GM18507 (cell line): ENCODE data around the gene MGRN1.

ENCODE experiments used
- DNase-seq: peaks from one replicate; pipeline ENCODE4 v3.0.0; 2011; ENCODE audit warnings: low read depth; ENCODE audit not compliant: insufficient read length; ENCODE audit errors: extremely low spot score
- FAIRE-seq: peaks from 2 replicates; lab custom pipeline; 2011; peaks lifted over from hg19 to GRCh38; lab: Jason Lieb, UNC

The MGRN1 gene

DNA sequence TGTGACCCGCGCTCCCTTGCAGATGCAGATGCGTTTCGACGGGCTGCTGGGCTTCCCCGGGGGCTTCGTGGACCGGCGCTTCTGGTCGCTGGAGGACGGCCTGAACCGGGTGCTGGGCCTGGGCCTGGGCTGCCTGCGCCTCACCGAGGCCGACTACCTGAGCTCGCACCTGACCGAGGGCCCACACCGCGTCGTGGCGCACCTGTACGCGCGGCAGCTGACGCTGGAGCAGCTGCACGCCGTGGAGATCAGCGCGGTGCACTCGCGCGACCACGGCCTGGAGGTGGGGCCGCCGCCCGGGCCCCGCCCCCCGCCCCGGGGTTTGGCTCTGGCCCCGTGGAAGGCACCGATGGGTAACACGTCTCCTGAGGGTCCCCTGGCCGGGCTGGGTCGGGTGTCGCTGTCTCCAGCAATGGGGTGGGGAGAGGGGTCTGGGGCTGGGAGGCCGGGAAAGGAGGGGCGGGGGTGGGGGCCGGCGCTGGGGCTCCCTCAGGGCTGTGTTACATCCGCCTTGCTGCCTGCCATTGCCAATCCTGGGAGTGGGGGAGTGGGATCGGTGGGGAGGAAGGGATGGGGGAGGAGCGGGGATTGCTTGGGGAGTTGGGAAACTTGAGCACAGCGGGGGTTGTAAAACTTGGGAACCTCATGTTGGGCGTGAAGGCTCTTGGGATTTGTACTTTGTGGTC is 69.5 kb downstream of the MGRN1 start:
- DNase-seq (peak; percentile 50), FAIRE-seq (peak; percentile 9)

DNA sequence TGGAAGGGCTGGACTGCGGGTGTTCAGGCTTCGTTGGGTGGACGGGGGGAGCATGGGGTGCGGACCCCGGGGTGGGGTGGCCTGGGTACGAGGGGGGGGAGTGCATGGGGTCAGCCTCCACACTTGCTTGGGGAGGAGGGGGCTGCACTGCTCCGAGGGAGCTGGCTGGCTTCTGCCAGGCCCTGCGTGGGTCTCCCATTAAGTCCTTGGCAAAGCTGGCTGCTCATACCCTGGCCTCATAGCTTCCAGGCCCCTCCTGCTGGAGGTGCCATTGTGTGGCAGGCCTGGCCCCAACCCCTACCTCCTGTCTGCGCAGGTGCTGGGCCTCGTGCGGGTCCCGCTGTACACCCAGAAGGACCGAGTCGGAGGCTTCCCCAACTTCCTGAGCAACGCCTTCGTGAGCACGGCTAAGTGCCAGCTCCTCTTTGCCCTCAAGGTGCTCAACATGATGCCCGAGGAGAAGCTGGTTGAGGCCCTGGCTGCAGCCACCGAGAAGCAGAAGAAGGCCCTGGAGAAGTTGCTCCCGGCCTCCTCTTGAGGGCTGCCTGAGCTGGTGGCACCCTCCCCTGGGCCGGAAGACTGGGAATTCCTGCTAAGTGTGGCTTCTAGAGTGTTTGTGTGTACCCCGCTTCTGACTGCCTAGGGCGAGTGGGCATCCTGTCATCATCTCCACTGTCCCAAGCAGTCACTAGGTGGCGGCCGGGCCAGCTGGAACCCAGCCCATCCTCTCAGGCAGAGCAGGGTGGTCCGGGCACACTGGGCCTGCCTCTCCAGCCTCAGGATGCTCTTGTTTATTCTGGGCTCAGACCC is 70.2 kb downstream of the MGRN1 start:
- no peak for FAIRE-seq
- DNase-seq = no peak

DNA sequence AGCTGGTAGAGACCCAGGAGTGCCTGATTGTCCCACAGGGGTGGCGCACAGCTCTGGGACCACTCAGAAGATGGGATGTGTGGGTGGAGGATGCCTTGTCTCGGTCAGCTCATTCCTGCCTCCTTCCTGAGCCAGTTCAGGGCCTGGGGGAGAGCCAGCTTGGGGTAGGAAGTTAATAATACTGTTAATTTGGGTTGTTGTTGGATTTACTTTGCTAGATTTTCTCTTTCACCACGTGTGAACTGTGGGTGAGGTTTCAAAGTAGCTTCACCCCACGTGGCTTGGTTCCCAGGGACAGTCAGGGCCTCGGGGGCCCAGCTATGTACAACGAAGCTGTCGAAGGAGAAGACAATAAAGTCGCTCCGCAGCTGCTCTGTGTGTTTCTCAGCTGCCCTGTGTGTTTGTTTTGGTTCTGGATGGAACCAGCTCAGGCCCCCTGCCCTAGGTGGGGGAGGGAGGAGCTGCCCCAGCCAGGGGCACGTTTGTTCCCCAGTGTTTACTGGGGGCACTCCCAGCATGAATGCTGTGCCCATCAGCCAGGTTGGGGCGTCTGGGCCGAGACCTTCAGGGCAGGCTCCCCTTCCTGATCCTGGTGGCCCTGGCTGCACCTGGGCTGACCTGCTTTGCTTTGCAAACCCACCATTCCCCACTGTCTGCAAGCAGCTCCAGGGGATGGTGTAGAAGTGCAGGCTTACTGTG is 71.0 kb downstream of the MGRN1 start:
- no peak for DNase-seq
- no peak for FAIRE-seq

DNA sequence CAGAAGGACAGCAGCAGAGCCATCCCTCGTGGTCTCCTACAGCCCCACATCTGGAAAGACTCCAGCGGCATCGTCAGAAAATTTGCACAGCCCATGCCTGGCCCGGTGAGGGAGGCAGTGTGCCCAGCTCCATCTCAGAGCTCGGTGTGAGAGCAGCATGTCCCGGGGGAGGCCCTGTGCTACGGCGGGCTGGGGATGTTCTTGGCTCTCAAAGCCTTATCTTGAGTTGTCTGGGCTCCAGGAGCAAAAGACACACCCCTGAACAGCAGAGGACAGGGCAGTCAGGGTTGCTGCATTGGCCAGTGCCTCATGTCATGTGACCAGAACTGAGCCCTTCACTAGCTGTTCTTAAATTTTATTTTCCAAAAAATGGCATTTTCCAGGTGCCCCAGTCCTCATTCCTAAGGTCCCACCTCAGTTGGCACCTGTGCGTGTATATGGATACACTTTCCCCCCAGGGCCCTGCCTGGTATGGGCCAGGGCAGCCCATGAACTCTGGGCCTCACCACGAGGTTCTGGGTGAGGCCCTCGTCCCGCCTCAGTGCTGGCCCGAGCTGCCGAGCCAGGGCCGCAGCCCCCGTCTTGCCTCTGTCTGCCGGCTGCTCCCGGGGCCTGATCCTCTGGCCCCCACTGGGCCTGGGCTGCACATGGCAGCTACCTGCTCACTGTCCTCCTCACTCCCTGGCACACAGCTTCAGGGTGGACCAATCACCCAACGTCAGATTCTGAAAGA is 71.7 kb downstream of the MGRN1 start:
- FAIRE-seq = no peak
- no peak for DNase-seq

DNA sequence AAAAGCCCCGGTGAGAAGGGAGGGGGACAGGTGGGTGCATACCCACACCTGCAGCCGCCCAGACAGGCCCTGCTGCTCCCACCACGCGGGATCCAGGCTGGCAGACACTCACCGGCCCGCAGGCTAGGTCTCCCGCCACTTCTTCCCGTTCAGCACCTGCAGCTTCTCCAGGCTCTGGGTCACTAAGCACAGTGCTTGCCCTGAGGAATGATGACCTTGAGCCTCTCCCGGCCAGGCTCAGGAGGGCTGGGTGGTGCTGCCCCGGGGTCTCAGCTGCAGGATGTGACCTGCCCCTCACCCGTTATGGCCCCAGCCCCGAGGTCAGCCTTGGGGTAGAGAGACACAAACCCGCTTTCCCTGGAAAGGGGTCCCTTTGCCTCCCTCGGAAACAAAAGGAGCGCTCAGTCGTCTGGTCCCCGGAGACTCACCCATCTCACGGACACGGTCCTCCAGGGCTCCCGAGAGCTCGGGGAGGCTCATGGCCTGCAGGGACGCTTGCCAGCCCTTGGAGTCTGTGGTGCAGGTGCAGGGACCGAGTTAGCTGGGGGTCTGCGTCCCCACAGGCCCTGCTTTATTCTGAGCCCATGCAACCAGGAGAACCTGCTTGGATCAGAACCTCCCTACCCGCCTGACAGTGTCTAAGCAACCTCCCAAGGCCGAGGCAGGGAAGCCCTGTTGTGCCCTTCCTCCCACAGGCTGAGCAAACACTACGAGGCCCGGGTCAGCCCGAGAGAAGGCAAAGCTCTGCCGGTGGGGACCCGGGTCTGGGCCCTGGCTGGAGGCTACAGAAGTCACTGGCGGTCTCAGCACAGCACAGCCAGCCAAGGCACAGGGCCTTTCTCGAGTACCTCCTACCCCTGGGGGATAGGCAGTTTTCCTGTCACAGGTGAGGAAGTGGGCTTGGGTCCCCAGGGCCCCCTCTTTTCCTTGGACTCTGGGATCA is 72.5 kb downstream of the MGRN1 start:
- no peak for DNase-seq
- no peak for FAIRE-seq

DNA sequence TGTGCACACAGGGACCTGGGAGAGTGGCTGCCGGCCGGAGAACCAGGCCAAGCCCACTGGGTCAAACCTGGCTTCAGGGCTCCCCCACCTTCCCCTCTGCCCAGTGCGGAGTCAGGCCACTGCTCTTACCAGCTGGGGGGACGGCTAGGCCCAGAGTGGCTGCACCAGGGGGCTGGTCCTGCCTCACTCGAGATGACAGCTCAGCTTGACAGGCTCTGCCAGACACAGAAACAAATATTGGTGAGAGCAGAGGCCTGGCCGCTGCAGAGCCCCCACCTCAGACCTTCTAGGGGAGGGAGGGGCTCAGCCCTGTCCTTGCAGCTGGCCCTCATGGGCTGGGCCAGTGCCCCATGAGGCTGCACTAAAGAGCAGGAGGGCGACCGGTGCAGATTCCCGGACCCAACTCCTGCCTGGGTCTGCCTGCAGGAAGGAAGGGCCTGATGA is 73.2 kb downstream of the MGRN1 start:
- DNase-seq = no peak
- FAIRE-seq = no peak

DNA sequence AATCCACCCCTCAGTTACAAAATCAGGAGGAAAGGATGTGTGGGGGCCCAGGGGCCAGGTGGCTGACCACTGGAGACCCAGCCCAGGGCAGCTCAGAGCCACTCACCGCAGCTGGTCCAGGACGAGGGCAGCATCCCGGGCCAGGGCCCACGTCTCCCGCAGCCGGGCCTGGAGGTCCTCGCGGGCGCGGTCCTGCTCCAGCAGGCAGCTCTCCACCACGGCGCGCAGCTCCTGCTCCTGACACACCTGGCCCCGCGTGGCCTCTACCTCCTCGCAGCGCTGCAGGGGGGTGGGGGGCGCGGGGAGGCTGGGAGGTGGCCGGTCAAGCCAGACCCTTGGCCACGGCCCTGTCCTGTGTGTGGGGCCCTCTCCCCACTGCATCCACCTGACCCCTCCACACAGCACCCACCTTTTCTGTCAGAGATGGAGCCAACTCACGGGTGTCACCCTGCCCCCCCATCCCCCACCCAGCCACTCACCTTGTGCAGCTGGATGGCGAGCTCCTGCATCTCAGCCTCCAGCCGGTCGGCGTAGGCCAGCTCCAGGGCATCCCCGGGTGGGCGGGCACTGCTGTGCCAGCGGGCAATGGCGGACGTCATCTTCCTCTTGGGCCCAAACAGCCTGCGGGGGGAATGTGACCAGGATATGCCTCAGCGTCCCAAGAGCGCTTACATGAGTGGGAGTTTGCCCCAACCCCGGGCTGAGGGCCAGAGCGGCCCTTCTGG is 73.9 kb downstream of the MGRN1 start:
- FAIRE-seq (no peak), DNase-seq (no peak)

DNA sequence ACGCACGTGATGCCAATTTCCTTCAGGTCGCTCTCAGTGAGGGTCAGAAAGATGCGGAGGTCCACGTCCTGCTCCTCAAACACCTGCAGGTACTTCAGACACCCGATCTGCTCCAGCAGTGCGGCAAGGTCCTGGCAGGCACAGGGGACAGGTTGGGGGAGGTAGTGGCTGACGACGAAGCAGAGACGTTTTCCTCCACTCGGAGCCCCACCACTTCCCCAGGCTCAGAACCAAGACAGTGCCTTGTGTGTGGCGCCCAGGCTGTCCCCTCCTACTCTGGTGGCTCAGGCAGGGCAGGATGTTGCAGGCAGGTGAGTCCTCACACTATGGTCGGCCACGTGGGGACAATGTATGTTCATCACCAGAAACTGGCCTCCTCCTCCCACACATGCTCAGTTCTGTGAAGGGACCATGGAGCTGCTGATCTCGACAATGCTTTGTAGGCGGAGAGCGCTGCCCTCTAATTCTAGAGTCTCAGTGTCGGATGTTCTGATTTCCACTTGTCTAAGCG is 74.5 kb downstream of the MGRN1 start:
- DNase-seq = no peak
- FAIRE-seq = no peak

DNA sequence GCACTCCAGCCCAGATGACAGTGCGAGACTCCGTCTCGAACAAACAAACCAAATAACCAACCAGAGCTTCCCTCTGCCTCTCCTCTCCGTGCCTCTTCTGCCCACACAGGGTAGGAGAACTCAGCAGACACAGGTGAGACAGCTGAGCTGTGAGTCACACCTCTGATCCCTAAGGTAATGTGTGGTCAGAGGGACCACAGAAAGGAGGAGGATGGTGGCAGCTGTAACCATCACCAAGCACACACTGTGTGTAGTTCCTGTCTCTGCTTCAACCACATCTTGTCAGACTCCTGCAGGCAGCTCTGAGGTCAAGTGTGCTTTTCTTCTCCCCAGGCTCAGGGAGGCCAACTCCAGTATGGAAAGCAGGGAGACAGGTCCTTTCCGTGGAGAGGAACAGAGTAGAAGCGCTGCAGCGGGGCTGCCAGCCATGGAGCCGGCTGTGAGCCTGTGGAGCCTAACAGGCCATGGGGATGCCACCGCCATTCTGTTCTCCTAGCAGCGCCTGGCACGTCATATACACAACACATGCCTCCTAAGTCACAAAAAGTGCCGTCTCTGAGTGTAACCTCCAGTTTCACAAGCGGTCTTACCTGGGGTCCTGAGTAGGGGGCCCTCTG is 75.9 kb downstream of the MGRN1 start:
- FAIRE-seq = no peak
- DNase-seq = no peak

DNA sequence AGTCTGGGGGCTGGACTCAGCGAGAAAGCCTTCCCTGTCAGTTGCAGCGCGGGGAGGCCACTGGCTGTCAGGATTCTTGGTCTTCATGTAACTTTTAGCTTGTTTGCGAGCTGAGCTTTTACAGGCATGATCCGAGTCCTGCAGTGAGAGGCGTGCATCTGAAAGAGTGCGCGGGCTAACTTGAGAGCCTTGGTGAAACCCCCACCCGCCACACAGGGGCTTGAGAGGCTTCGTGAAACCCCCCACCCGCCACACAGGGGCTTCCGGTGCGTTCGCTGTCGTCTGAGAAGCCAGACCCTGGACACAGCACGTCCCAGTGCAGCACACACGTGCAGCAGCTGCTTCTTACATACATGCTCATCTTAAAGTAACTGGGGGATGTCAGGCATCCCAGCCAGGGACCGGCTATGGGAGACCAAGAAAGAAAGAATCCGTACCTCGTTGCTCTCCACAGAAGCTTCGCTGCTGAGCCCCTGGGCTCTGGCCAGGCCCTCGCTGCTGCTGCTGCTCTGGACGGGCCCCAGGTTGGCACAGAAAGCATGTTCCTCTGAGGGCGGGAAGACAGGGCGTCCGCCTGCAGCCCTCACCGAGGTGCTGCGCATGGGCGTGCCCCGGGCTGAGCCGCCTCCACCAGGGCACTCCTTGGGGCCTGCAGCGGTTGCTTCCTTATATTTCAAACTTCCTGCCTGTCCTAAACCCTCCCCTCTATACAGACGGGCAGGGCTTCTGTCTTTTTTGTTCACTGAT is 76.5 kb downstream of the MGRN1 start:
- DNase-seq (no peak), FAIRE-seq (no peak)

DNA sequence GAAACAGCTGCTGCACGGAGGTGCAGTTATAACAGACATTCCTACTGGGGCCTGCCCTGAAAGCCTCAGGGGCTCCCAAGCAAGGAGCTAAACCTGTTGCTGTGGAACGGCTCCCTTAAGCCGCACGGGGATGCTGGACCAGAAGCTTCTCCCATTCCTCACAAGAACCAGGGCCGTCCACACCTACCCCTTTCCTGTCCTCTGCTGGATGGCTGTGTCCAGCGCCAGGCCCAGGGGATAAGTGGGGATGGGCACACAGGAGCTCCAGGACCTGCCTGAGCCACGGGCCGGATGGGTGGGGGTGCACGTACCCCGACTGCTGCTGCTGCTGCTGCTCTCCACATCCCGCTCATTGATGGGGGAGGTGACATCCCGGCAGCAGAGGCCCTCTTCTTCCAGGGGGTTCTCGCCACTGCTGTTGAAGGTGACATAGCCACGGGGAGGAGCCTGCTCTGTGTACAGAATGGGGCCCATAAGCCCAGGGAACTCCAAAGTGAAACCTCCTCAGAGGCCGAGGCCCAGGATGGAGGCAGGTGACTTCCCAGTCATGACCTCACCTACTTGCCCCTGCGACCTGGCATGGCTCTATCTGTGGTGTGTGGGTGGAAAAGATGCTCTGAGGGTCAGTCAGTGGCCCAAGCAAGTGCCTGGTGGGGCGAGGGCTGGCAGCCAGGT is 77.3 kb downstream of the MGRN1 start:
- FAIRE-seq = no peak
- DNase-seq = no peak

DNA sequence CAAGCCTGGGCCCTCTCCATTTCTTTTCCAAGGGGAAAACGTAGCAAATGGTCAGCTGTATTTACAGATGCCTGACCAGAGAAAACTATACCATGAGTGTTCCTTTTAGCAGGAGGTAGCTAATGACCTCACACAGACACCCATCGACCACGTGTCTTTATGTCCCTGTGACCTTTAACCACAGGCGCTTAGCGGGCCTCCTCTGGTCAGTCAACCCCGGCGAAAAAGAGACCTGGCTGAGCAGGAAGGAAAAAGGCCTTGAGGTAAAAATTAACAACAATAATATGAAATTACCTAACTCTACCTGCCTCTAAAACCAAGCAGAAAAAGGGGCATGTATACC is 77.8 kb downstream of the MGRN1 start:
- FAIRE-seq (peak; percentile 58), DNase-seq (no peak)

DNA sequence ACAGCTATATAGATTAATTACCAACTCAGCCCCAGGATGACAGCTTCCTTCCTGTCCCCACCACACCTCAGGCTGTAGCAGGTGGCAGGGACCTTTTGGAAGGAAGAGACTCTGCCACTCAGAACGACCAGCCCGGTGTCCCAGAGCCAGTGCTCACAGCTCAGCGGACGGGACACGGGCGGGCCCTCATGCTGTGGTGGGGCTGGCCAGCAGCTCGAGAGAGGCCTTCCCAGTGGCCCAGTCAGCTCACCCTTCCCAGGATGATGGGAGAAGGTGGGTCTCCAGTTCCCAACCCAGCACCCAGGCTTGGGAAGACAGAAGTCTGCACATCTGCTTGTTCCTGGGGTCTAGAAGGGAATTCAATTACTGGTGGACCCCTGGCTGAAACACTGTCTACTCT is 79.3 kb downstream of the MGRN1 start:
- DNase-seq = no peak
- FAIRE-seq = no peak

DNA sequence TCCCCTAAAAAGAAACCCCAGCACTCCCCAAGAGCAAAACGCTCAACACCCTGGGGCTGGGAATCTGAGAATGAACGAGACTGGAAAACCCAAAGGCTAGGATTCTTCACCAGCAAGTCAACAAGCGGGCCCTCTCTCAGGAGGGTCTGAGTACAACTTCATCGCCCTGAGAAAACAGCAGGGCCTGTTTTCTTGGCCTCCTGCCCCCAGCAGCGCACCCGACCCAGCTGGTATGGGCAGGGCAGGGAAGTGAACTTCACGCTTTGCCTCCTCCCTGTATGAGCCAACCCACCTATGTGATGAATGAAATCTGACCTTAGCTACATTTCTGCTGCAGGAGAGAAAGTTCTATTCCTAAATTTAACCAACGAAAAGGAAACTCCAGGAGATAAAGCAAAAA is 79.9 kb downstream of the MGRN1 start:
- DNase-seq (no peak), FAIRE-seq (no peak)

DNA sequence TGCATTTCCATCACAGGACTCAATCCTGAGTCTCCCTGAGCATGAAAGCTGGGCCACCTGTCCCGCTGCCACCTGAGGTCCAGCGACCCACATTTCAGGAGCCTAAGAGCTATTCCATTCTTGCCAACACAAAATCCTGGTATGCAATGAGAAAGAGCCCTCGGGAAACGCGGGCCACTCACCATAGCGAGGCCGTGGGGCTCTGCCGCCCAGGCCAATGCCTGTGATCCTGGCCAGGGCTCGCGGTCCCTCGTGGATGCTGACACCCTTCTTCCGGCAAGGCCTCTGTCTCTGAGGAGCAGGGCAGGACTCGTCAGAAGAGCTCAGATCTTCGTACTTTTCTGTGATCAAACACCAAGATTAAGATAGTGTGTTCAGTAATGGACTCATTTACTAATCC is 80.3 kb downstream of the MGRN1 start:
- no peak for FAIRE-seq
- no peak for DNase-seq

DNA sequence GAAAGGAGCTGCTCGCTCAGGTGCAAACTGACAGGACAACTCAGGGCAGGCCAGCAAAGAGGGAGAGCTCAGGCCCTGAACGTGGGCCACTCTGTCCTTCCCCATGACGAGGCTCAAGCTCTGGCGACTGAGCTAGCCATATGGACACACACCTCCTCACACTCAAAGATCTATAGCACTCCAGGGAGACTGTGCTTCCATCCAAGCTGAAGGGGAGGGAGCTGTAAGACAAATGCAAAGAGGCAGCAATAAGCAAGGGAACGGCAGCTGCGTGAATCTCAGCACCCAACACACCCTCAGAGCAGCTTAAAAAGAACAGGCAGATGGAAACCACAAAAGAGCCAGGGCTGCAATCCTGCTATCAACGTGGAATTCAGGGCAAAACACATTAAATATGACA is 82.2 kb downstream of the MGRN1 start:
- FAIRE-seq (no peak), DNase-seq (no peak)

DNA sequence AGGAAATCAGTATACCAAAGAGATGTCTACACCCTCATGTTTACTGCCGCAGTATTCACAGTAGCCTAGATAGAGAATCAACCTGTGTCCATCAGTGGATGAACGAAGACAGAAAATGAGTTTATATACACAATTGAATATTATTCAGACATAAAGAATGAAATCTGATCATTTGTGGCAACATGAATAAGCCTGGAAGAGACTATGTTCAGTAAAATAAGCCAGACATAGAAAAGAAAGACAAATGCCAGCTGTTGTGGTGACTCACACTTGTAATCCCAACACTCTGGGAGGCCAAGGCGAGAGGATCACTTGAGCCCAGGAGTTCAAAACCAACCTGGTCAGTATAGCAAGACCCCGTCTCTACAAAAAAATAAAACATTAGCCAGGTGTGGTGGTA is 84.9 kb downstream of the MGRN1 start:
- DNase-seq (no peak), FAIRE-seq (no peak)
